GM19035 (cell line): ENCODE results near the gene APOL4.
"Not testable (repeated sequence)": the region's sequence is repeated elsewhere in the genome, so short reads cannot be mapped to it uniquely, and the experiment has no call there.

Experiments
- ATAC-seq: cut with Tn5 transposase; IDR thresholded peaks from one replicate; pipeline ENCODE4 v1.9.1; 2021; ENCODE audit not compliant: unreplicated experiment

The APOL4 gene

GRCh38 chr22:36201630-36202319 is at the start of gene APOL4:
Gene APOL4, minus strand, starts transcription at chr22:36201809. Its CDS starts 75 bp downstream, at chr22:36201734.
- no peak for ATAC-seq

GRCh38 chr22:36250292-36250960 is 48.8 kb upstream of the APOL4 start:
- ATAC-seq = not testable (repeated sequence)

GRCh38 chr22:36249160-36249559 is 47.6 kb upstream of the APOL4 start:
- no peak for ATAC-seq

- no peak for ATAC-seq
Measured at GRCh38 chr22:36247955-36248354, 46.3 kb upstream of the APOL4 start.

GRCh38 chr22:36246718-36247117 is 45.1 kb upstream of the APOL4 start:
- no peak for ATAC-seq

GRCh38 chr22:36245805-36246356 is 44.3 kb upstream of the APOL4 start:
- no peak for ATAC-seq

GRCh38 chr22:36244522-36245391 is 43.1 kb upstream of the APOL4 start:
- no peak for ATAC-seq

GRCh38 chr22:36243986-36244385 is 42.4 kb upstream of the APOL4 start:
- ATAC-seq = no peak

- ATAC-seq = peak; percentile 75
Measured at GRCh38 chr22:36239401-36240171, 38.0 kb upstream of the APOL4 start, which contains the start of gene APOL2. Gene APOL2, minus strand, starts transcription at chr22:36239527. Its CDS starts 6,365 bp downstream, at chr22:36233162.

GRCh38 chr22:36239150-36239400 is 37.5 kb upstream of the APOL4 start:
- ATAC-seq = peak; percentile 29

- no peak for ATAC-seq
Measured at GRCh38 chr22:36238373-36239149, 37.0 kb upstream of the APOL4 start.

GRCh38 chr22:36237462-36238372 is 36.1 kb upstream of the APOL4 start:
- no peak for ATAC-seq

- no peak for ATAC-seq
Measured at GRCh38 chr22:36236388-36237319, 35.0 kb upstream of the APOL4 start.

- no peak for ATAC-seq
Measured at GRCh38 chr22:36235585-36235984, 34.0 kb upstream of the APOL4 start.

- no peak for ATAC-seq
Measured at GRCh38 chr22:36234919-36235318, 33.3 kb upstream of the APOL4 start.

- ATAC-seq = no peak
Measured at GRCh38 chr22:36234213-36234612, 32.6 kb upstream of the APOL4 start.

- no peak for ATAC-seq
Measured at GRCh38 chr22:36233796-36234195, 32.2 kb upstream of the APOL4 start.
